ENCODE measurements around the gene C1QL3.

The C1QL3 gene

DNA sequence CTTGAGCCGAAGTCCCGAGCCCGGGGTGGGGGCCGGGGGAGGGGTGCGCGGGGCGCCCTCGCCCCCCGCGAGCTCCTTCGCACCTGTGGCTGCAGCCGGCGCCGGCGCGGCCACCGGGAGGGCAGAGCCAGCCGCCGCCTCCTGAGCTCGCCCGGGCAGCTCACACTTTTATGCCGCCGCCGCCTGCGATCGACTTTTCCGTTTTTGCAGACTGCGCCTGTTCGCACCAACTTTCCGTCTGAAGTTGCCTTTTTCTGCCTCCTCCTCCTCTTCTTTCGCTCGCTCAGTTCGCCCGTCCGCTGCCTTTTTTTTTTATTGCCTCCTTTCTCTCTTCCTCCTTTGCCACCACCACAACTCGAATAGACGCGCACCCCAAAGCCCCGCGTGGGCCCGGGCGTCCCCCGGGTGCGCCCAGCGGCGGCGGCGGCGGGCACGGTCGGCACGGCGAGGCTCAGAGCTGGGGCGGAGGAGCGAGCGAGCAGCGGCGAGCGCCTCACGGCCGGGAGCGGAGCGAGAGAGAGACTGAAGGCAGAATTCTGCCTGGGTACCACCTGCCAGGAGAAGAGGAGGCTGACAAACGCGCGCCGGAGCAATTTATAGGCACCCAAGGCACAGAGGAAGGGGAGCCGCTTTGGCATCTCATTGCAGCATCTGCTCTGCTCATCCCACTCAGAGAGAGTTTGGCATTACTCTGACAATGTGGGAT, at the start of gene C1QL3:
C1QL3 (minus strand) TSS at position 569 of the 706 bp plus-strand sequence. CDS start 814 bp downstream, outside the sequence.
- DNase-seq (ENCODE audit: low spot score), result no peak

DNA sequence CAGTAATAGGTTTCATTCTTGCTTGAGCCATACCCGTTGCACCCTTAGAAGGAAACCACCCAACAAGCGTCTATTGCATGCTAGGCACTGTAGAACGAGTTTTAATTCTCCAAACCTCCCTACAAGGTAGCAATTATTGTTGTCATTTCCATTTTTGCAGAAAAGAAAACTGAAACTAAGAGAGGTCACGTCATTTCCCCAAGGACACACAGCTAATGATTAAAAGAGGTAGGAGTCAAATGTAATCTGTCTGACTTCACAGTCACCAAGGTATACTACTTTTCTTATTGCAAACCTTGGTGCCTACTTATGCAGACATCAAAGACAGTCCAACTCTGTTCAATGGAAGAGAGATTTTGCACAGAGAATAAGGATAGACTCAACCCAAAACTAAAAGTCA, 49.1 kb upstream of the C1QL3 start:
- no peak for DNase-seq (ENCODE audit: low spot score)

DNA sequence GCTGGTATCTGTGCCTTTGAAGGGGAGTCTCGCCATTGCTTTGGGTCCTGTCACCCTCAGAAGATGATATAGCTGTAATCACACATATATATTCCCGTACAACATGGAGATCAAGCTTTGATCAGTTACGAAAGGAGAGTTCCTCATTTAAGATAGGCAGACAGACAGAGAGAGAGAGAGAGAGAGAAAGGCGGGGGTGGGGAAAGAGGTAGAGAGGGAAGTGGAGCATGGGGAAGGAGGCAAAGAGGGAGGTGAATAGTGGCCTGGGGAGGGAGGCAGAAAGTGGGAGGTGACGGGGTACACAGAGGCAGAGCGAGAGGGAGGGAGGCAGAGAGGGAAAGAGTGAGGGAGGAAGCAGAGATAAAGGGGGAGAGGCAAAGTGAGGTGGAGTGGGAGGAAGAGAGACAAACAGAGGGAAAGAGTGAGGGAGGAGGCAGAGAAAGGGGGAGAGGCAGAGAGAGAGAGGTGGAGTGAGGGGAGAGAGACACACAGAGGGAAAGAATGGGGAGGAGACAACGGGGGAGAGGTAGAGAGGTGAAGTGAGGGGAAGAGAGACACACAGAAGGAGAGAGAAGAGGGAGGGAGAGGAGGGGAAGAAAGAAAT, 44.6 kb upstream of the C1QL3 start:
- no peak for DNase-seq (ENCODE audit: low spot score)

DNA sequence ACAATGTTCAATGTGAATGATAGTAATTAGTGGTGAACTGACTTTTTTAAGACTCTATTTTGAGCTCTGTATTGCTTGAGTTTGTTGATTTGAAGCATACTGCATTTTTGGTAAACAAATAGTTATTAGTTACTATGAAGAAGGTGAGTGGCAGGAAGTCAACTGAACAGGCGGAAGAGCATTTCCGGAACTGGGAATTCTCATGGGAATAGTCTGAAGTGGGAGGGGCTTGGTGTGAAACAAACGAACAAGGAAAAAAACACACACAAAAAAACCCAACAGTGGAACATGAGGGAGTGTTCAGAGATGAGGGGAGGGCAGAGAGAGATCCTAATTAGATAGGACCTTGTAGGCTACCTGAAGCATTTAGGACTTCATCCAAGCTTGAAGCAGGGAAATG, 43.9 kb upstream of the C1QL3 start:
- peak; percentile 17 for DNase-seq (ENCODE audit: low spot score)

DNA sequence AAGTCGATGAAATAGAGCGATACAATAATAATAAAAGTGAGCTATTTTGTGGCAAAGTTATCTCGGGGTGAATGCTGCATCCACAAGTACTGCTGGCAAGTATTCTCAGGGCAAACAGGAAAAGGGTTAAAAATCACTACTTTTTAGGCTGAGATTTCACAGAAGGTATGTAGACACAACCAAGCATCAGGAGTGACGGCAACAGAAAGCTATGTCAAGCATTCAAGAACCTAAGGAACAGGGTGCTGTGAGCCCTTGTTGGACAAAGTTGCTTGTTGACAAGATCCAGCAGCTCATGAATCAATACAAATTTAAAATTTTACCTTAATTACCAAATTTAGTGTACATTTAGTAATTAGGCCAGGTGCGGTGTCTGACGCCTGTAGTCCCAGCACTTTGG, 41.2 kb upstream of the C1QL3 start:
- DNase-seq (ENCODE audit: low spot score), result no peak

DNA sequence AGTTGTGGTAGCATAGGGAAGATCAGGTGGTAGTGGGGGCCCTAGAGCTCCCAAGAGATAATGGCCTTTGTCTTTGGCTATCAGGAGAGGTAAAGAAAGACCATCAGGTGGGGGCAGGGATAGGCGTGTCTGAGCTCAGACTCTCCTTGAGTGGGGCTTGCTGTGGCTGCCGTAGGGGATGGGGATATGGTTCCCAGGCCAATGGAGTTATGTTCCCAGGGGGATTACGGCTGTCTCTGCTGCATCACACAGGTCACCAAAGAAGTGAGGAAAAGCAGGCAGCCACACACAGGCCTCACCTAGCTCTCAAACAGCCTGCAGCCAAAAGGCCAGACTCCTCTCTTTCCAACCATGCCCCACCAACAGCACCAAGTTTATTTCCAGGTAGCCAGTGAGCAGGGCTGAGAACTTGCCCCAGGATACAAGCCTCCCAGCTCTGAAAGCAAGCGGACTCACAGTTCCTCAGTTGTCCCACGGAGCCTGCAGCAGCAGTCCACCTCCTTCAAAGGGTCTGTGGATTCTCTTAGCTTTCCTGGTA, 37.6 kb upstream of the C1QL3 start:
- DNase-seq (ENCODE audit: low spot score), result no peak

DNA sequence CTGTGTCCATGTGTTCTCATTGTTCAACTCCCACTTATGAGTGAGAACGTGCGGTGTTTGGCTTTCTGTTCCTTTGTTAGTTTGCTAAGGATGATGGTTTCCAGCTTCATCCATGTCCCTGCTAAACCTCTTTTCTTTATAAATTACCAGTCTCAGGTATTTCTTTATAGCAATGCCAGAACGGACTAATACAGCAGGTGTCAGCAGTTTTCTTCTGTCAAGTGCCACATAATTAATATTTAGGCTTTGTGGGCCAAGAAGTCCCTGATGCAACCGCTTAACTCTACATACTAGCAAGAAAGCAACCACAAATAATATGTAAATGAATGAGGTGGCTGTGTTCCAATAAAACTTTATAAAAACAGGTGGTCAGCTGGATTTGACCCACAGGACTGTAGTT, 26.3 kb upstream of the C1QL3 start:
- DNase-seq (ENCODE audit: low spot score), result no peak

DNA sequence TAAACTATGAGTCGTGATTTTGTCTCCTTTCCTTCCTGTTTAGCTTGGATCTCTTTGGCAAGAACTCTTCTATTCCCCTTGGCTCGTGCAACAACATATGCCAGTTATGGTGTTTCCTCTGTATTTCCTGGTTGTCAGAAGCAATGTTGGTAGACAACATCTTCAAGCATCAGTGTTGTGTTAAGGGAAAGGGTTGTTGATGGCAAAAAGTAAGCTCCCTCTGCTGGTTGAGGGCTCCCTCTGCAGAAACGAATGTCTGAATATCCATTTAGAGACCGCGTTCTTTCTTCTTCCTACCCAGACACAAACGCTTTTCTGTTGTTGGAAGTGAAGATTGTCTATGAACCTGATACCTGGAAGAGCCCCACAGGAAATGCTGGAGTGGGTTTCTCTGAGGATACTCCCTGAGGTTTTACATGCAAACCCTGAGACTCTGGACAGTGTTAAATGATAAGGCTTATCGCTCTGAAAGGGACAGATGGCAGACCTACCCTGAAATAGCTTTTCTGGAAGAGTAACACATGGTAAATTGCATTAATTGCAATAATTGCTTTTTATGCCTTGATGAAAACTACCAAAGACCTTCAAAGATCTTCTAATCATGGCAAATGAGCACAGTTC, 23.5 kb upstream of the C1QL3 start:
- peak; percentile 56 for DNase-seq (ENCODE audit: low spot score)

DNA sequence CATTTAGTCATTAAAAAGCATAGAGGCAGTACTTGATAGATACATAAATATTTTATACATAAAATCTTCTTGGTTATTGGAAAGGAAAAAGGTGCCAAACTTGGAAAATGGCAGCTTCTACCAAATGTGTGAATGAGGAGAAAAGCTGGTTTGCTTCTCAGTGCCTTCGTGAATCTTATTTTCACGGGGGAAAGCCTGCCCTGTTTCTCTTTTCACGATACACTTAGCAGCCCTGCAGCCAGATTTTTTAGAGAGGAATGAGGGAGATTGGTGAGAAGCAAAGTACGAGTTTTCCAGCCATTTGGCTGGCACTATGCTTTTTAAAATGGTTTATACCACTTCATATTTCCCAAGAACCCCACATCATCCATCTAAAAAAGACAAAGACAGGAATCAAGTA, 22.9 kb upstream of the C1QL3 start:
- DNase-seq (ENCODE audit: low spot score), result no peak

DNA sequence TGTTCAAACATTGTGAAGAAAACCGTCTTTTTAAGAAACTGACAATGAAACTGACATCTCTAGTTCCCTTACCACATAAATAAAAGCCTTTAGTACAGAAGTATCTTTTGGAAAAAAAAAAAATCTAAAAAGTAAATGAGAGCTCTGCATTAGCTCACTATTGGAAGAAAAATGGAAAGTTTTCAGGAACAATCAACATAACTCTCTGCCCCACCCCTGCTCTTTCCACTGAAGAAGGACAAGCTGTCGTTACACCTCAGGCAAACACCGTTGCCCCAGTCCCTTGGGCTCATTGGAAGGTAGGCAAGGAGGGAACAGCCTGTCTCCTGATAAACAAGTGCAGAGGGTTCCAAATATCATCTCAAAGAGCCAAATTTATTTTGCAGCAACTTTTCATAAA, 22.4 kb upstream of the C1QL3 start:
- DNase-seq (ENCODE audit: low spot score), result no peak

DNA sequence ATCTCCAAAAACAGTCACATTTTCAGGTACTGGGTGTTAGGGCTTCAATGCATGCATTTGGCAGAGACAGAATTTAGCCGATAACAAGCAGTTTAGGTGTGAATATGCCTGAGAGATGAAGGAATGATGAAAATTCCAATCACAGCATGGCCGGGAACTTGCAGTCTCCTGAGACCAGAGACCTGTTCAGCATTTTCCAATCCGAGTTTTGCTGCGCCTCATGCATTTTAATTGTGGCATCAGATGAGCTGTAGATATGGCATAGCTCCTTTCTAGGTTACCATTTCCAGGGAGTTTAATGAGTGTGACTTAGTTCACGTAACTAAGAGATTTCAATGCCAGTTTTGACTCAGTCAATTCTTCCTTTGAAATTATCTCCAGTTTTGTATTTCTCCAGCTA, 14.5 kb upstream of the C1QL3 start:
- DNase-seq (ENCODE audit: low spot score), result no peak

DNA sequence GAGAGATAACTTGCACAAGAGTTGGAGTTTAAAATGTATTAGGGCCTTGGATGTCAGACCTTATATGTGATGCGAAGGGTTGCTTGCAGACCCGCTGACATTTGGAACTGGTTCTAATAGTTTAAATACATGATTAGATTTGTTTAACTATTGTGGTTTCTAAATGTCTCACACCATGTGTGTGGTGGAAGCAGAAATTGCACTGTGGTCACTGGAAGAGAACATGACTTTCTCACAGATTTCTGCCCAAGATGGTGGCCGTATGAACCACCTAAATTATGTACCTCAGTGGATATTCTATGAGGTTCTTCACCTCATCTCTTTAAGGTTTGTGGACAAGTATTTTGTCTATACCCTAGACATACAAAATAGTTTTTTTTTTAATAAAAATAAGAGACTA, 8.2 kb upstream of the C1QL3 start:
- no peak for DNase-seq (ENCODE audit: low spot score)

DNA sequence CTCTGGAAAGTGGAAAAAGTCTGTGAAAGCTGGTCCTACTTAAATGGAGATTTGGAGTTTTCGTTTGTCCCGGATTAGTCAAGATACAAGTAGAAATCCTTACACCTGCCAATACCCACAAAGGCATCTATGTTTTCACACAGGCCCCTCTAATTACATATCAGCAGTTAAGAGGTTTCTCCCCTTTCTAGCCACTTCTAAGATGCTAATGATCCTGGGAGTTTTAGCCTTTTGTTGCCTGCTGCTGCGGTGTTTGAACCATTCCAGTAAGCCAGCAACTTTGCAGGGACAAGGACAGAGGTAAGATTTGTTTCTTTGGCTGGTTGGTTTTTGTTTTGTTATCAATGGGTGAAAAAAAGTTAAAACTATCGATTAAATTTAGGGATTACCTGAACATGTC, 5.8 kb upstream of the C1QL3 start:
- DNase-seq (ENCODE audit: low spot score), result no peak

DNA sequence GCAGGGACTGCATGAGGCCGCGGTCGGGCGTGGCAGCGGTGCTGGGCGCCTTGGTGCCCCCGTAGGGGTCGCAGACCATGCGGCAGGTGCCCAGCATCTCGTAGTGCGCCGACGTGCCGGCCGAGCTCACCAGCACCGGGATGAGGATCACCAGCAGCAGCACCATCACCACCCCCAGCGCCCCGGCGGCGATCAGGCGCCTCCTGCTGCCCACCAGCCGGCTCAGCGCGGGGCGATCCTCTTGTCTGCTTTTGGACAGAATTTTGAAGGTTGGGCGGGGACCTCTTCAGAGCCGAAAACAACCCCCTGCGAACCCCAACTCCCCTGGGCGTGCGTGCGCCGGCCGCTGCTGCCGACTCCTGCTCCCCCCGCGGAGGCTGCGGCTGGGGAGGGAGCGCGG, 779 bp downstream of the C1QL3 start:
- no peak for DNase-seq (ENCODE audit: low spot score)

DNA sequence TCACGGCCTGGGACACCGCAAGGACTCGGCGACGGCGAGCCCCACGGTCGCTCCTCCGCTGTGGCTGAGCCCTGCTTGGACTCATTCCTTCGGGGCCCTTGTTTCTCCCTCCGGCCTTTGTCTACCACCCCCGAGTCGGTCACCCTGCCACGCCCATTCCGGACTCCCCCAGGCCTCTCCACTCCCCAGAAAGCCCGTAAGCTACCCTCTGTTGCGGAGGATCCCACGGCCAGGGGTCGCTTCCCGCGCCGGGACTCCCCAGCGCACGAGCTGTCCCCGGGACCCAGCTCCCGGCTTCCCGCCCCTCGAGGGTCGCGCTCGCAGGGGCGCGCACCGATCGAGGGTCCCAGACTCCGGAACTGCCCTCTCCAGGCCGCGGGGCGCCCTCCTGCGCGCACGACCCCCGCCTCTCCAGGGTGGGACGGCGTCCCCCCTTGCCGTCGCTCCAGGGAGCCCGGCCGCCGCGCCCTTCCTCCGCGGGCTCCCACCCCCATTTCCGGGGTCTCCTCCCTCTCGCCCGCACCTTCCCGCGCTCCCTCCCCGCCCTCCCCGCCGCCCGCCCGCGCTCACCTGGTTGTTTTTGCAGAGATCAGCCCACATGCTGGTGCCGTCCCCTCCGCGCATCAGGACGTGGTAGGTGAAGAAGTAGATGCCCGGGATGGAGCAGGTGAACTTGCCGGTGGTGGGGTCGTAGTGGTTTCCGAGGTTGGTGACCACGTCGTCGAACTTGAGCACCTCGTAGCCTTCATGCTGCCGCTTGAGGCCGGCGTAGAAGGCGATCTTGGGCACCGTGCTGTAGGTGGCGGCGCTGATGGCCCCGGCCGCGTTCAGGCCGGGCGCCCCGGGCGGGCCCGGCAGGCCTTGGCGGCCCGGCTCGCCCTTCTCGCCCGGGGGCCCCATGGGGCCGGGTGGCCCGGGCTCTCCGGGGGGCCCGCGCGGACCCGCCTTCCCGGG, 1.5 kb downstream of the C1QL3 start:
- DNase-seq (ENCODE audit: low spot score), result no peak

DNA sequence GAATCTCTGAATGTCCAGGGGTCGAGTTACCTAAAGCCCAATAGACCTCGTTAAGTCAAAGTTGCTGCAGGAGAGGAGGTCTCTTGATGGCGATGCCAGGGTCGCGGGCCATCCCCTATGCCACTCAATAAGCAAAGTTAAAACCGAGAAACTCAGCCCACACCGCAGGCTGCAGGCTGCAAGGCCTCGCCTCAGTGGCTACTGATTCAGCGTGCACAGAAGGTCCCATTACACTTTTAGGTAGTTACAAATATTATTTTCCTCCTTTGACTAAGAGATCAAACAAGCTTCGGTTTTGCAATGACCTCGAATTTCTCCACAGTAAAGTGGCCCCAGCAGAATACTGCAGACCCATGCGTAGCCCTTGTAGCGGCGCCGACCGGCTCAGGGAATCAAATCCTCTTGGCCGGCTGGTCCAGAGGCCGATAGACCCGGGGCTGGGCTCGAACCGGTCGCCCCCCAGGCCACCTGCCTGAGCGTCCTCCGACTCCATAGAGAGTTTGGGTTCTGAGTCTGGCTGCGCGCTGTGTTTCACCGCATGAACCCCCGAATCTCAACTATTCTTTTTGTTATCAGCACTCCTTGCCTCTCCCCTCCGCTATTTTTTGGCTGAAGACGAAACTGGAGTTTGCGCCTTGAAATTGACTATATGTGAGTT, 2.3 kb downstream of the C1QL3 start:
- DNase-seq (ENCODE audit: low spot score), result no peak

DNA sequence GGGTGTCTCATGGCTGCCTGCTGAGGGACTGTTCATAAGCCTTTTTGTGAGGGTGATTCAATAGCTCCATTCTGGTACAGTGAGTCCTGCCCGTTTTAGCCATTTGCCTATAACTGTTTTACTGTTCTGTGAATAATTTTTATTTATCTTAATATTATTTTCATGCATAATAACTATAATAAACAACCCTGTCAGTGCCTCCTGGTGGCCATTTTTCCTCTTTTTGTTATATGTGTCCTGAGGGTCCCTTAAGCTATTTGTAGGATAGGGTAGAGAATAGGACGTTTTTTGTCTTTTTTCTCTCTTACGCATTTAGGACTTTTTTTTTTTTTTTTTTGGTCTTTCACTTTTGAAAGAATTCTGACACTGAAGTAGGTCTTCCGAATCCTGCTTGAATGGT, 2.9 kb downstream of the C1QL3 start:
- DNase-seq (ENCODE audit: low spot score), result no peak

DNA sequence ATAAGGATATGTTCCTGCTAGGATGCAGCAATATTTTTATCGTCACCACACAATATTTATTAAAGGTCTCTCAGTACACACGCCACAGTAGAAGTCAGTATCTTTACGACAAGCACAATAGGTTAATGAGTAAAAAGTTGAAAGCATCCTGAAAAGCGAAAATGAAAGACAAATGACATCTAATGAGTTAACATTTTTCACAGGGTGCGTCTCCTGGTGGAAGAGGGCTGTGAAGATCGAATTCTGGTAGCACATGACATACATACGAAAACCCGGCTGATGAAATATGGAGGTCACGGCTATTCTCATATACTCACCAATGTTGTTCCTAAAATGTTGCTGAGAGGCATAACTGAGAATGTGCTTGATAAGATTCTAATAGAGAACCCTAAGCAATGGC, 10.8 kb downstream of the C1QL3 start:
- no peak for DNase-seq (ENCODE audit: low spot score)

DNA sequence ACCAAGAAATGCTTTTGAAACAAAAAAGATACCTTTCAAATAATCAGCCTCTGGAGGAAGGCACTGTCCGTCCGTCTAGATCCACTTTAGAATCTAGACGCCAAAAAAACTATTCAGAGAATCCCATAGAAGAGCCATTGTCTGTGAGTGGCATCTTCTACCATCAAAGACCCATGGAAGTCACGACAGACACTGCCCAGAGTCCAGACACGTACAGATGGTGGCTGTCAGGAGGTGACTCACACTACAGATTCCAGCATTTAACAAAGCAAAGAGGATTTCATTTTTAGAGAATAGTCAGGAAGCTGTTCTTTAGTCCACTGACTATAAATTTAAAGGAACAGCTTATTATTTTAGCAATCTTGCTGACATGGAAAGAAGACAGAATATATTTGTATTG, 11.7 kb downstream of the C1QL3 start:
- DNase-seq (ENCODE audit: low spot score), result peak; percentile 60

DNA sequence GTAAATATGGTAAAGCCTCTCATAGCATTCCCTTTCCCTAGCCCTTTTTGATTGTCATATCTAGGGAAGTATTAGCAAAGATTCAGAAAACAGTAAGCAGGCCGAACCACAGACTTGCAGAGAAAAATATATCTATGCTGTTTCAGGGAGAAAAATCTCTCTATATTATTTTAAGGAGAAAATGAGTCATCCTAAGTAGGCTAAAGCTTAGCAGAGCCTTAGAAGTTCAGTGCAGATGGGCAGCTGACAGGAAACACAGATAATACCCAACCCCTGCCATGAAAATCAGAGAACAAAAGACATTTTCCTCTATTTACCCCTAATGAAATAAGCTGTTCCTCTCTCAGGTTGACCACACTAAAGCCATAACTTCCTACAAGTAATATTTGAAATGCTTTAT, 16.5 kb downstream of the C1QL3 start:
- DNase-seq (ENCODE audit: low spot score), result peak; percentile 8

DNA sequence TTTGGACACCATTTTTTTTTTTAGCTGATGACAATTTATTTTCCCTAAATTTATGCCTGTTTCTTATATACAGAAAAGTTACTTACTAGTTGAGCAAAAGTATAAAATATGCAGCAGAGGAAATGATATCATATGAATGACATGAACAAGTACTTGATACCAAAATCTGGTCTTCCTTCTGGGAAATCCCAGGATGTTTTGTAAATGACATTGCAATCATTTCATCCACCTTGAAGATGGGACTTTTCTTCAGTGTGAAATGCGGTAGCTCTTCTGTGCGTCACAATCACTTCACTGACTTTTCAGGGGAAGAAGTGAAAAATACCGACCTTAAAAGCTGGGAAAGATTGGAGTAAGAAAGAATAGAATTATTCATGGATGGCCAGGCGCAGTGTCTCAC, 23.8 kb downstream of the C1QL3 start:
- DNase-seq (ENCODE audit: low spot score), result no peak

All from COLO829 (cell line).